Neural cell (in vitro differentiated cells): ENCODE results near the gene ABCC5. TPM values are rescaled to one million over a fixed set of nuclear protein-coding genes. Genes with fewer than 3 reads are reported as not detected.

Source experiments
- H2AFZ ChIP-seq: fragments of 200-600, 300-800 bp; sonication (generic), shearing (Covaris generic); 2 replicates; pipeline ENCODE4 v1.6.0; 2014; ENCODE audit warnings: low read depth, mild to moderate bottlenecking, antibody characterized with exemption, low read length, moderate library complexity
- H3F3A ChIP-seq: fragments of 200-600 bp; shearing (Covaris generic); 2 replicates; pipeline ENCODE4 v1.6.1; 2016; ENCODE audit warnings: mild to moderate bottlenecking, moderate library complexity, mixed read lengths, antibody characterized with exemption, low read length; ENCODE audit not compliant: insufficient read depth, poor library complexity, severe bottlenecking
- H3K27ac ChIP-seq: fragments of 200-600, 300-800 bp; sonication (generic), shearing (Covaris generic); 2 replicates; pipeline ENCODE4 v1.5.1; 2014; ENCODE audit warnings: mild to moderate bottlenecking, low read length, moderate library complexity
- H3K27me3 ChIP-seq: fragments of 300-800, 200-600 bp; sonication (generic), shearing (Covaris generic); 2 replicates; pipeline ENCODE4 v1.6.0; 2014; ENCODE audit warnings: mild to moderate bottlenecking, low read depth, low read length, moderate library complexity; ENCODE audit not compliant: insufficient read depth
- H3K36me3 ChIP-seq: fragments of 300-800, 200-600 bp; sonication (generic), shearing (Covaris generic); 2 replicates; pipeline ENCODE4 v1.5.1; 2014; ENCODE audit warnings: mild to moderate bottlenecking, antibody characterized with exemption, low read length, moderate library complexity; ENCODE audit not compliant: insufficient read depth
- H3K4me2 ChIP-seq: fragments of 300-800, 200-600 bp; sonication (generic), shearing (Covaris generic); 2 replicates; pipeline ENCODE4 v1.6.0; 2014; ENCODE audit warnings: mild to moderate bottlenecking, low read length
- H3K4me3 ChIP-seq: fragments of 300-800, 200-600 bp; sonication (generic), shearing (Covaris generic); 2 replicates; pipeline ENCODE4 v1.5.1; 2014; ENCODE audit warnings: mild to moderate bottlenecking, low read length, moderate library complexity
- H3K79me2 ChIP-seq: fragments of 200-600 bp; shearing (Covaris generic); replicated peaks from 2 replicates; pipeline ENCODE4 v1.6.0; 2014; ENCODE audit warnings: mild to moderate bottlenecking, low read length, moderate library complexity; ENCODE audit not compliant: insufficient read depth
- H3K9ac ChIP-seq: fragments of 300-800, 200-600 bp; sonication (generic), shearing (Covaris generic); 2 replicates; pipeline ENCODE4 v1.6.1; 2016; ENCODE audit warnings: mild to moderate bottlenecking, low read length, mixed read lengths
- H3K9me2 ChIP-seq: fragments of 200-600 bp; shearing (Covaris generic); 2 replicates; pipeline ENCODE4 v1.6.1; 2016; ENCODE audit warnings: mild to moderate bottlenecking, low read length, mixed read lengths; ENCODE audit not compliant: insufficient read depth
- H3K9me3 ChIP-seq: fragments of 200-600, 300-800 bp; sonication (generic), shearing (Covaris generic); 2 replicates; pipeline ENCODE4 v1.6.1; 2016; ENCODE audit warnings: mild to moderate bottlenecking, mixed run types, low read length, moderate library complexity, mixed read lengths
- H4K20me1 ChIP-seq: fragments of 200-600 bp; shearing (Covaris generic); 2 replicates; pipeline ENCODE4 v1.6.1; 2016; ENCODE audit warnings: mild to moderate bottlenecking, mixed run types; ENCODE audit not compliant: insufficient read depth
- EP300 ChIP-seq: fragments of 450-650 bp; conservative IDR thresholded peaks from 2 replicates; pipeline ENCODE4 v1.6.1; 2014; ENCODE audit warnings: antibody characterized with exemption, mild to moderate bottlenecking, moderate library complexity; ENCODE audit not compliant: poor library complexity, severe bottlenecking
- EZH2 ChIP-seq: fragments of 200-600, 300-800 bp; shearing (Covaris generic), sonication (generic); IDR thresholded peaks from 2 replicates; pipeline ENCODE4 v1.6.1; 2014; ENCODE audit warnings: antibody characterized with exemption, low read length, borderline replicate concordance, mild to moderate bottlenecking; ENCODE audit not compliant: insufficient read depth, poor library complexity, severe bottlenecking
- MXI1 ChIP-seq: fragments of 450-650 bp; conservative IDR thresholded peaks from 2 replicates; pipeline ENCODE4 v1.6.1; 2014; ENCODE audit warnings: antibody characterized with exemption, mild to moderate bottlenecking; ENCODE audit not compliant: poor library complexity, severe bottlenecking
- POLR2AphosphoS5 ChIP-seq: IDR thresholded peaks from 2 replicates; pipeline ENCODE4 v1.6.1; 2012
- RAD21 ChIP-seq: fragments of 450-650 bp; conservative IDR thresholded peaks from 2 replicates; pipeline ENCODE4 v1.6.1; 2014; ENCODE audit warnings: antibody characterized with exemption, mild to moderate bottlenecking, moderate library complexity
- SMC3 ChIP-seq: fragments of 450-650 bp; conservative IDR thresholded peaks from 2 replicates; pipeline ENCODE4 v1.6.1; 2014; ENCODE audit warnings: antibody characterized with exemption, mild to moderate bottlenecking, moderate library complexity; ENCODE audit not compliant: poor library complexity
- TAF1 ChIP-seq: IDR thresholded peaks from 2 replicates; pipeline ENCODE4 v1.6.1; 2012; ENCODE audit warnings: low read depth
- polyA plus RNA-seq: library from polyadenylated mRNA; depleted of rRNA; stranded (reverse); fragments of >200 nt; gene quantifications from 2 replicates; pipeline ENCODE4 v1.2.3, GENCODE V29; 2014
- TF ChIP-seq, protein P1 (sequence below): fragments of 450-650 bp; IDR thresholded peaks from 2 replicates; pipeline ENCODE4 v1.5.1; 2014; ENCODE audit warnings: antibody characterized with exemption, mild to moderate bottlenecking, moderate library complexity; ENCODE audit not compliant: poor library complexity, severe bottlenecking
- TF ChIP-seq, protein P2 (sequence below): IDR thresholded peaks from 2 replicates; pipeline ENCODE4 v1.6.1; 2012; ENCODE audit warnings: borderline replicate concordance

The ABCC5 gene
- polyA plus RNA-seq, 1 donor from 2014 or later, result 227 TPM

DNA sequence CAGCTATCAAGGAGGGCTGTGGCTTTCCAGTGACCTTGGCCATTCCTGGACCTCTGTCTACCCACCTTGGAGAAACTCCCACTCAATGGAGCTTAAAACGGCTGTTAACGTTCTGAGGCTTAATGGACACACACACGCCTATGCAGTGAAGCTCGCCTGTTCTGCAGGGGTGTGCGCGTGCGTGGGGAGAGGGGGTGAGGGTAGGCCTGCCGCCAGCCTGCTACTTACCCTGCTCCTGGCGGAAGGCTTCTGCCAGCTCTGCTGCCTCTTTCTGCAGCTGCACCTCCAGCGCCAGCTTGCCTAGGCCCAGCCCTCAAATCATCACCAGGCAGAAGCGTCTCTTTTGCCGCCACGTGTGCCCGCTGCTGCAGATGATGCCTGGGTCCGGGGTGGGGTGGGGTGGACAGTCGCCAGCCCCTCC lies 109.8 kb downstream of the ABCC5 start:
- Histone ChIP-seq H3K9ac (no peak overlapping the region), H3K79me2 (no peaks in the 10 kb centered on the region), H3F3A (no peaks in the 10 kb centered on the region), H3K9me3 (no peaks in the 10 kb centered on the region), H3K36me3 (no peaks in the 10 kb centered on the region), H3K4me2 (no peak overlapping the region), H3K27me3 (no peaks in the 10 kb centered on the region), H3K27ac (no peak overlapping the region), H2AFZ (no peak overlapping the region), H4K20me1 (no peaks in the 10 kb centered on the region), H3K9me2 (no peaks in the 10 kb centered on the region), H3K4me3 (no peak overlapping the region)
- TF ChIP-seq MXI1, result no peak
- no peak for TF ChIP-seq TAF1
- no peak for TF ChIP-seq EP300
- TF ChIP-seq, protein P1, sequence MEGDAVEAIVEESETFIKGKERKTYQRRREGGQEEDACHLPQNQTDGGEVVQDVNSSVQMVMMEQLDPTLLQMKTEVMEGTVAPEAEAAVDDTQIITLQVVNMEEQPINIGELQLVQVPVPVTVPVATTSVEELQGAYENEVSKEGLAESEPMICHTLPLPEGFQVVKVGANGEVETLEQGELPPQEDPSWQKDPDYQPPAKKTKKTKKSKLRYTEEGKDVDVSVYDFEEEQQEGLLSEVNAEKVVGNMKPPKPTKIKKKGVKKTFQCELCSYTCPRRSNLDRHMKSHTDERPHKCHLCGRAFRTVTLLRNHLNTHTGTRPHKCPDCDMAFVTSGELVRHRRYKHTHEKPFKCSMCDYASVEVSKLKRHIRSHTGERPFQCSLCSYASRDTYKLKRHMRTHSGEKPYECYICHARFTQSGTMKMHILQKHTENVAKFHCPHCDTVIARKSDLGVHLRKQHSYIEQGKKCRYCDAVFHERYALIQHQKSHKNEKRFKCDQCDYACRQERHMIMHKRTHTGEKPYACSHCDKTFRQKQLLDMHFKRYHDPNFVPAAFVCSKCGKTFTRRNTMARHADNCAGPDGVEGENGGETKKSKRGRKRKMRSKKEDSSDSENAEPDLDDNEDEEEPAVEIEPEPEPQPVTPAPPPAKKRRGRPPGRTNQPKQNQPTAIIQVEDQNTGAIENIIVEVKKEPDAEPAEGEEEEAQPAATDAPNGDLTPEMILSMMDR, result no peak
- no peak for TF ChIP-seq RAD21
- no peak for TF ChIP-seq SMC3
- TF ChIP-seq EZH2, result no peak
- TF ChIP-seq POLR2AphosphoS5, result no peak
- TF ChIP-seq, protein P2, sequence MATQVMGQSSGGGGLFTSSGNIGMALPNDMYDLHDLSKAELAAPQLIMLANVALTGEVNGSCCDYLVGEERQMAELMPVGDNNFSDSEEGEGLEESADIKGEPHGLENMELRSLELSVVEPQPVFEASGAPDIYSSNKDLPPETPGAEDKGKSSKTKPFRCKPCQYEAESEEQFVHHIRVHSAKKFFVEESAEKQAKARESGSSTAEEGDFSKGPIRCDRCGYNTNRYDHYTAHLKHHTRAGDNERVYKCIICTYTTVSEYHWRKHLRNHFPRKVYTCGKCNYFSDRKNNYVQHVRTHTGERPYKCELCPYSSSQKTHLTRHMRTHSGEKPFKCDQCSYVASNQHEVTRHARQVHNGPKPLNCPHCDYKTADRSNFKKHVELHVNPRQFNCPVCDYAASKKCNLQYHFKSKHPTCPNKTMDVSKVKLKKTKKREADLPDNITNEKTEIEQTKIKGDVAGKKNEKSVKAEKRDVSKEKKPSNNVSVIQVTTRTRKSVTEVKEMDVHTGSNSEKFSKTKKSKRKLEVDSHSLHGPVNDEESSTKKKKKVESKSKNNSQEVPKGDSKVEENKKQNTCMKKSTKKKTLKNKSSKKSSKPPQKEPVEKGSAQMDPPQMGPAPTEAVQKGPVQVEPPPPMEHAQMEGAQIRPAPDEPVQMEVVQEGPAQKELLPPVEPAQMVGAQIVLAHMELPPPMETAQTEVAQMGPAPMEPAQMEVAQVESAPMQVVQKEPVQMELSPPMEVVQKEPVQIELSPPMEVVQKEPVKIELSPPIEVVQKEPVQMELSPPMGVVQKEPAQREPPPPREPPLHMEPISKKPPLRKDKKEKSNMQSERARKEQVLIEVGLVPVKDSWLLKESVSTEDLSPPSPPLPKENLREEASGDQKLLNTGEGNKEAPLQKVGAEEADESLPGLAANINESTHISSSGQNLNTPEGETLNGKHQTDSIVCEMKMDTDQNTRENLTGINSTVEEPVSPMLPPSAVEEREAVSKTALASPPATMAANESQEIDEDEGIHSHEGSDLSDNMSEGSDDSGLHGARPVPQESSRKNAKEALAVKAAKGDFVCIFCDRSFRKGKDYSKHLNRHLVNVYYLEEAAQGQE, result no peak

DNA sequence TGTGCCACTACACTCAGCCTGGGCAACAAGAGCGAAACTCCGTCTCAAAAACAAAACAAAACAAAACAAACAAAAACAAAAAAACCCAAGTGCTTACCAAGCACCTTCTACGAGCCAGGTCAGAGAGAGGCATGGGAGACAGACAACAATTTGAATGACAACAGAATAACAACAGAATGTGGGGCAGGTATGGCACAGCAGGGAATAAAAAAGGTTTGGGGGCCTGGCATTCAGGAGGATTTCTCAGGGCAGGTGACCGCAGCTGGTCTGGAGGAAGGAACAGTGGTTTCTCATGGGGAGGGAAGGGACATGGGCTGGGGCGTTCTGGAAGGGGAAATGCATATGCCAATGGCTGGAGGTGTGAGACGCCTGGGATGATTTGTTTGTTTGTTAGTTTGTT lies 110.5 kb downstream of the ABCC5 start:
- Histone ChIP-seq H3K79me2 (no peaks in the 10 kb centered on the region), H3K9me3 (no peaks in the 10 kb centered on the region), H3F3A (no peaks in the 10 kb centered on the region), H2AFZ (no peak overlapping the region), H3K9me2 (no peaks in the 10 kb centered on the region), H3K9ac (no peak overlapping the region), H3K4me3 (no peak overlapping the region), H3K36me3 (no peaks in the 10 kb centered on the region), H4K20me1 (no peaks in the 10 kb centered on the region), H3K27me3 (no peaks in the 10 kb centered on the region), H3K4me2 (no peak overlapping the region), H3K27ac (no peak overlapping the region)
- TF ChIP-seq MXI1, result no peak
- no peak for TF ChIP-seq SMC3
- no peak for TF ChIP-seq EZH2
- no peak for TF ChIP-seq RAD21
- TF ChIP-seq, protein P1, result no peak
- TF ChIP-seq POLR2AphosphoS5, result no peak
- TF ChIP-seq EP300, result no peak
- TF ChIP-seq TAF1, result no peak
- TF ChIP-seq, protein P2, result no peak
